A673 (cell line): ENCODE data around the gene SLC39A6. TPM values are rescaled to one million over a fixed set of nuclear protein-coding genes. Genes with fewer than 3 reads are reported as not detected.

Source experiments
- BruUV-seq: library from RNA; stranded (reverse); fragments of 400-500 nt; replicated peaks from 2 replicates; lab custom pipeline; 2021; lab: Mats Ljungman, UMichigan
- CTCF ChIA-PET: fragments of 300-600 bp; sonication (Branson Sonifier 250); formaldehyde crosslinking; loops from one replicate; lab custom pipeline; 2022; ENCODE audit warnings: antibody characterized with exemption; lab: Charles Lee
- POLR2A ChIA-PET: fragments of 300-600 bp; sonication (Branson Sonifier 250); formaldehyde crosslinking; loops from one replicate; lab custom pipeline; 2022; ENCODE audit warnings: antibody characterized with exemption; ENCODE audit not compliant: low non-redundant PET; lab: Charles Lee
- DNase-seq: peaks from one replicate; pipeline ENCODE4 v3.0.0-alpha.2; 2015; ENCODE audit warnings: low spot score
- H3K27ac ChIP-seq: fragments of 200-600 bp; sonication (generic); 2 replicates; pipeline ENCODE4 v1.5.1; 2016; ENCODE audit warnings: mixed run types, low read depth, mild to moderate bottlenecking, mixed read lengths, antibody characterized with exemption, low read length; ENCODE audit not compliant: poor library complexity, severe bottlenecking
- H3K27me3 ChIP-seq: fragments of 200-600 bp; sonication (generic); replicated peaks from 2 replicates; pipeline ENCODE4 v1.6.1; 2017; ENCODE audit warnings: mixed run types, low read depth, mild to moderate bottlenecking, mixed read lengths, antibody characterized with exemption, low read length; ENCODE audit not compliant: insufficient read depth, poor library complexity
- H3K36me3 ChIP-seq: fragments of 200-600 bp; sonication (generic); 2 replicates; pipeline ENCODE4 v1.6.1; 2016; ENCODE audit warnings: mixed run types, mild to moderate bottlenecking, mixed read lengths, antibody characterized with exemption, low read length; ENCODE audit not compliant: insufficient read depth, poor library complexity, severe bottlenecking
- H3K4me1 ChIP-seq: fragments of 200-600 bp; sonication (generic); 2 replicates; pipeline ENCODE4 v1.6.1; 2017; ENCODE audit warnings: mixed run types, mild to moderate bottlenecking, mixed read lengths, antibody characterized with exemption, low read length; ENCODE audit not compliant: insufficient read depth, poor library complexity, severe bottlenecking
- H3K4me3 ChIP-seq: fragments of 200-600 bp; sonication (generic); 2 replicates; pipeline ENCODE4 v1.5.1; 2016; ENCODE audit warnings: low read depth, mixed run types, mild to moderate bottlenecking, mixed read lengths, low read length; ENCODE audit not compliant: poor library complexity, severe bottlenecking
- H3K9me3 ChIP-seq: fragments of 200-600 bp; sonication (generic); 2 replicates; pipeline ENCODE4 v1.6.1; 2016; ENCODE audit warnings: mixed run types, low read depth, mild to moderate bottlenecking, mixed read lengths, antibody characterized with exemption, low read length; ENCODE audit not compliant: poor library complexity, severe bottlenecking
- CTCF ChIP-seq: fragments of 300-800, 200-600 bp; sonication (generic); conservative IDR thresholded peaks from 2 replicates; pipeline ENCODE4 v1.5.1; 2017; ENCODE audit warnings: low read depth, mild to moderate bottlenecking, antibody characterized with exemption, low read length, moderate library complexity, mixed read lengths
- EZH2 ChIP-seq: fragments of 200-600 bp; sonication (generic); IDR thresholded peaks from 2 replicates; pipeline ENCODE4 v1.6.1; 2017; ENCODE audit warnings: borderline replicate concordance, low read depth, mild to moderate bottlenecking, mixed read lengths, antibody characterized with exemption, low read length; ENCODE audit not compliant: poor library complexity, severe bottlenecking
- intact Hi-C: fragments of 100-400 bp; cut with micrococcal nuclease; formaldehyde crosslinking; loops from one replicate; pipeline ENCODE4 v1.10.0; 2022; ENCODE audit not compliant: unreplicated experiment
- total RNA-seq: library from RNA; stranded (reverse); gene quantifications from 2 replicates; pipeline ENCODE4 v1.2.3, GENCODE V29; 2021

SLC39A6 gene
- total RNA-seq, 1 experiment from 2014 or later, result 70.7 TPM

- no peak for TF ChIP-seq EZH2
- no peak for TF ChIP-seq CTCF
- no peak overlapping the region for H3K4me3 ChIP-seq
- H3K9me3 ChIP-seq, result peaks cover 4% of the 10 kb centered on the region
- H3K27me3 ChIP-seq, result no peaks in the 10 kb centered on the region
- intact Hi-C loops, result no loop called here
- ChIA-PET POLR2A (no interaction called here), CTCF (no interaction called here)
- BruUV-seq, result no TSS peak
- H3K36me3 ChIP-seq, result no peaks in the 10 kb centered on the region
- no peaks in the 10 kb centered on the region for H3K4me1 ChIP-seq
- no peak for DNase-seq
- no peak overlapping the region for H3K27ac ChIP-seq
These were observed 27.2 kb downstream of the SLC39A6 start for GRCh38 chr18:36101943-36102342.

- CTCF ChIA-PET, result no interaction called here
- no peak for DNase-seq
- TF ChIP-seq EZH2 (no peak), CTCF (no peak)
- Histone ChIP-seq H3K4me1 (no peaks in the 10 kb centered on the region), H3K9me3 (peaks cover 4% of the 10 kb centered on the region), H3K36me3 (no peaks in the 10 kb centered on the region), H3K27me3 (no peaks in the 10 kb centered on the region), H3K27ac (no peak overlapping the region), H3K4me3 (no peak overlapping the region)
- BruUV-seq, result no TSS peak
- intact Hi-C loops, result no loop called here
- POLR2A ChIA-PET, result interaction anchor here (0.6 kb wide), 1 partner anchor 1478 kb away, joined by 3 read pairs; no protein-coding TSS in a partner anchor
These were observed 29.8 kb downstream of the SLC39A6 start for GRCh38 chr18:36099311-36099710.

- Histone ChIP-seq H3K27ac (no peak overlapping the region), H3K36me3 (no peaks in the 10 kb centered on the region), H3K4me1 (no peaks in the 10 kb centered on the region), H3K27me3 (no peaks in the 10 kb centered on the region), H3K9me3 (peaks cover 2% of the 10 kb centered on the region), H3K4me3 (no peak overlapping the region)
- TF ChIP-seq EZH2 (no peak), CTCF (no peak)
- ChIA-PET POLR2A (no interaction called here), CTCF (no interaction called here)
- no TSS peak for BruUV-seq
- intact Hi-C loops, result loop anchor here (1.0 to 2.0 kb wide), 3 partner anchors 187 to 660 kb away; no protein-coding TSS in a partner anchor
- DNase-seq, result no peak
These were observed 32.2 kb downstream of the SLC39A6 start for GRCh38 chr18:36096955-36097354.
